ENCODE results near the gene OXER1.

DNA sequence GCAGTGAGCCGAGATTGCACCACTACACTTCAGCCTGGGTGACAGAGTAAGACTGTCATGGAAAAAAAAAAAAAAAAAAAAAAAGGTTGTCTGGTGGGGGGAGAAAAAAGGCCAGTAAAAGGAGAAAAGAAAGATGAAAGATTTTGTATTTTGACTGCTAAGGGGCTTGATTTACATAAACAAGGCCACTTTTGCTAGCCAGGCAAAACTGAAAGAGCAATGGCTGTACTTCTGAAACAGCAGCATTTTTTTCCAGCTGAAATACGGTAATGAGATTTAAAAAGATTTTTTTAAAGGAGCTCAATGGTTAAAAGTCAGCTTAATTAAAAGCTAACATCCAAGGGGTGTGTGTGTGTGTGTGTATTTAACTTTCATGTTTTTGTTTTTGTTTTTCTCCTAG lies 11.3 kb upstream of the OXER1 start:
- TF ChIP-seq POLR2AphosphoS5 (IDR thresholded peaks at IDR 0.05; ENCODE audit: borderline replicate concordance, low read depth, low read length) (no peak), EZH2 (IDR thresholded peaks at IDR 0.05) (no peak)

All from SK-N-MC (cell line).